Measurements from ENCODE around the gene KIF26B. TPM values are rescaled to one million over a fixed set of nuclear protein-coding genes. Genes with fewer than 3 reads are reported as not detected.

The KIF26B gene
- total RNA-seq, 1 donor from 2014 or later, result 3.4 TPM

GRCh38 chr1:245552331-245552730 lies 397.5 kb downstream of the KIF26B start:
- TF ChIP-seq CTCF (IDR thresholded peaks at IDR 0.05), result no peak
- no peaks in the 10 kb centered on the region for H3K27me3 ChIP-seq
- no peak overlapping the region for H3K27ac ChIP-seq
- no peak for ATAC-seq
- no peaks in the 10 kb centered on the region for H3K36me3 ChIP-seq
- no peaks in the 10 kb centered on the region for H3K9me3 ChIP-seq
- no peaks in the 10 kb centered on the region for H3K4me1 ChIP-seq
- no peak for DNase-seq
- intact Hi-C loops (cut with DNase I), result no loop called here
- H3K4me3 ChIP-seq, result no peak overlapping the region

DNA sequence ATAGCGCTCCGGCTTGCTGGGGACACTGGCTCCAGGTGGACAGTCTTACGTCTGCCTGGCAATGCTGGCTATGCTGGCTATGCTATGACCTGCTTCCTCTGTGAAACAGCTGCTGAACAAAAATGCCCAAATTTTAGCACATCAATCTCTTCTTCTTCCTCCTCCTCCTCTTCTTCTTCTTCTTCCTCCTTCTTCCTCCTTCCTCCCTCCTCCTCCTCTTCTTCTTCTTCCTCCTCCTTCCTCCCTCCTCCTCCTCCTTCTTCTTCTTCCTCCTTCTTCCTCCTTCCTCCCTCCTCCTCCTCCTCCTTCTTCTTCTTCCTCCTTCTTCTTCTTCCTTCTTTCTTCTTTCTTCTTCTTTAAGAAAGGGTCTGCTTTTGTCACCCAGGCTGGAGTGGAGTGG lies 401.3 kb downstream of the KIF26B start:
- H3K27me3 ChIP-seq, result no peaks in the 10 kb centered on the region
- no peak overlapping the region for H3K4me3 ChIP-seq
- no peak overlapping the region for H3K27ac ChIP-seq
- intact Hi-C loops (cut with DNase I), result no loop called here
- H3K4me1 ChIP-seq, result no peaks in the 10 kb centered on the region
- ATAC-seq (no peak), DNase-seq (no peak)
- no peaks in the 10 kb centered on the region for H3K36me3 ChIP-seq
- TF ChIP-seq CTCF (IDR thresholded peaks at IDR 0.05), result no peak
- no peaks in the 10 kb centered on the region for H3K9me3 ChIP-seq

DNA sequence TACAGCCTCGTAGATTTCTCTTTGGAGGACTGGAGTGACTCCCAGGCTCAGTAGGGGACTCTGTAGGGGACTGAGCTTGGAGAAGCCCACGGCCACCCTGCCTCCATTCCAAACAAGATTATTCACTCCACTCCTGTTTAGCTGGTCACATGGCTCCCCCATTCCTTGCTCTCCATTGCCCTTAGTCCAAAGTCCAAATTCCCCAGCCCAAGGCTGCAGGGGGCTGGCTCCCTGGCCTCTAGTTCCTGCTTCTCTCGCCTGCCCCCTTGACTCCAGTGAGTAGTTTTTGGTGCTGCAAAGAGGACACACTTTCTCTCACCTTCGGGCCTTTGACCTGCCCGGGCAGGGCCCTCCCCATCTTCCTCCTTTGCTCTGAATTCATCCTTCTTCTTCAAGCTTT lies 403.3 kb downstream of the KIF26B start:
- no peak for DNase-seq
- H3K4me1 ChIP-seq, result no peaks in the 10 kb centered on the region
- intact Hi-C loops (cut with DNase I), result no loop called here
- TF ChIP-seq CTCF (IDR thresholded peaks at IDR 0.05), result no peak
- H3K36me3 ChIP-seq, result no peaks in the 10 kb centered on the region
- H3K27me3 ChIP-seq, result no peaks in the 10 kb centered on the region
- H3K9me3 ChIP-seq, result no peaks in the 10 kb centered on the region
- ATAC-seq, result no peak
- H3K27ac ChIP-seq, result no peak overlapping the region
- H3K4me3 ChIP-seq, result no peak overlapping the region

DNA sequence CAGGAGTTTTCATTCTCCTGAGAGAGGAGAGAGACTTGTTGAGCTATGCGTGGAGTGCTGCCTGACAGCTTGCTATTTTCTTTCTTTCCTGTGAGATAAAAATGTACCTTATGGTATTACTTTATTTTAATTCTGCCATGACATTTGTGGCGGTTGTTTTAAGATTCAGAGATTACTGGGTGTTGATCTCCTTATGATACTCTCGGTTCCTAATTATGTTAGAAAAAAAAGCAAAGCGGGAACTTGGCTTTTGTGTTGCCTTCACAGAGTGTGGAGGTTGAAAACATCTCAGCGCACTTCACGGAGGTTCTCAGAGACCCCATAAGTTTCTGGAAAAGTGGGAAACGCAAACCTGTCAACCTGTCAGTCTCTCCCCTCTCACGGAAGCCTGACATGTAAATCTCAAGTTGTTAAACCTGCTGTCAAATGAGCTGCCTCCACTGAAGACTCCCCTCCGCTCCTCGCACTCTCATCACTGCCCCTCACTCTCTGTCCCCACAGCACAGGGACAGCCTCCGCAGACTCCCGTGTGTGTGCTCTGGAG lies 405.6 kb downstream of the KIF26B start:
- no peak for DNase-seq
- intact Hi-C loops (cut with DNase I), result no loop called here
- Histone ChIP-seq H3K4me1 (no peaks in the 10 kb centered on the region), H3K4me3 (no peak overlapping the region), H3K9me3 (no peaks in the 10 kb centered on the region), H3K36me3 (no peaks in the 10 kb centered on the region), H3K27ac (no peak overlapping the region), H3K27me3 (no peaks in the 10 kb centered on the region)
- ATAC-seq, result no peak
- TF ChIP-seq CTCF (IDR thresholded peaks at IDR 0.05), result no peak

DNA sequence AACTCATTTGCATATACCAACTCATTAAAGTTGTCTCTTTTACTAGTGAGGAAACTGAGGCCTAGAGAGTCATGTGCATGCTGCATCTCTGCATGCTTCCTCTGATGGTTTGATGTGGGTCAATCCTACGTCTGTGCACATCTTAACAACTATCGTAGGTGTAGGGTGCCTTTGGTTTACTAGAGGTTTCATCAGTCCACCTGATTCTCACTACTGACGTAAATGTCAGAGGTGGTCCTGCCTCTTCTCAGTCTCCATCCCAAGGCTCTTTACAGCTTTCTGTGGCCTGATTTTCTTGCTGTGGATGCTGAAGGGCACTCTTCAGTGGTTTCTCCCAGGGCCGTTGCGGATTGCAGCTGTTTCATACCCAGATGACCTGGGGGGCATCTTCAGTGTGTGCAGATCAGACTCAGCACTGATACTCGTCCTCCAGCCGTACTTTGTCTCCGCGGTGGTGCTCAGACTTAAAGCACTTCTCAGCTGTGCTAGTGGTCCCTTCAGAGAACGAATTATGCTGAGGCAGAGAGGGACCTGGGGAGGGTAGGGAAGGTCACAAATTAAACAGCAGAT lies 407.0 kb downstream of the KIF26B start:
- H3K4me1 ChIP-seq, result no peaks in the 10 kb centered on the region
- H3K27ac ChIP-seq, result no peak overlapping the region
- intact Hi-C loops (cut with DNase I), result no loop called here
- H3K27me3 ChIP-seq, result no peaks in the 10 kb centered on the region
- DNase-seq, result no peak
- no peaks in the 10 kb centered on the region for H3K9me3 ChIP-seq
- TF ChIP-seq CTCF (IDR thresholded peaks at IDR 0.05), result no peak
- ATAC-seq, result no peak
- H3K4me3 ChIP-seq, result no peak overlapping the region
- no peaks in the 10 kb centered on the region for H3K36me3 ChIP-seq

DNA sequence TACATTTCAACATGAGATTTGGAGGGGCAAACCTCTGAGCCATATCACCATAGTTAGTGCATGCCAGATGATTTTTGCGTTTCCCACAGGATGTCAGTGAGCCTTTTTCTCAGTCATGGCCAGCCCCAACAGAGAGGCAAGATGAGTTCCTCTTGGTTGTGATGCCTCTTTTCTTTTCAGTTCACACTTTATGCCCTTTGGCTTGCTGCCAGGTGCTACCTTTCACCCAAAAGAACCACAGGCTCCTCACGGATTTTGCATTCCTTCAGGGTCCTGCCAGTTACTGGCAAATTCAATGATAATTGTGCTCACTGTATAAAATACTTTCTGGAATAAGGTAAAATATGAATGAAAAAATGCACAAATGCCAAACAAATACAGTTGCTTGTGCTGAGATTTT lies 411.3 kb downstream of the KIF26B start:
- intact Hi-C loops (cut with DNase I), result no loop called here
- ATAC-seq, result no peak
- no peak for DNase-seq
- Histone ChIP-seq H3K27me3 (no peaks in the 10 kb centered on the region), H3K4me3 (no peak overlapping the region), H3K27ac (no peak overlapping the region), H3K36me3 (no peaks in the 10 kb centered on the region), H3K9me3 (no peaks in the 10 kb centered on the region), H3K4me1 (no peaks in the 10 kb centered on the region)
- no peak for TF ChIP-seq CTCF (IDR thresholded peaks at IDR 0.05)

Data from upper lobe of right lung (tissue), 1 donor.